HG03342 (cell line): ENCODE results near the gene ZC3H7A.
"Not testable (repeated sequence)": the region's sequence is repeated elsewhere in the genome, so short reads cannot be mapped to it uniquely, and the experiment has no call there.

Experiments used
- ATAC-seq: cut with Tn5 transposase; IDR thresholded peaks from one replicate; pipeline ENCODE4 v1.9.1; 2021; ENCODE audit warnings: mild to moderate bottlenecking, moderate library complexity; ENCODE audit not compliant: unreplicated experiment

ZC3H7A gene

GRCh38 chr16:11797166-11797956 lies at the start of gene ZC3H7A:
TSS of gene ZC3H7A (minus strand) at chr16:11797258. CDS start at chr16:11782354, 14,904 bp downstream.
- peak; percentile 90 for ATAC-seq

- ATAC-seq: no peak
Measured at GRCh38 chr16:11844499-11844898, 47.4 kb upstream of the ZC3H7A start.

GRCh38 chr16:11843861-11844260 lies 46.8 kb upstream of the ZC3H7A start:
- no peak for ATAC-seq

GRCh38 chr16:11843206-11843605 lies 46.1 kb upstream of the ZC3H7A start:
- ATAC-seq: no peak

GRCh38 chr16:11841026-11841425 lies 44.0 kb upstream of the ZC3H7A start:
- no peak for ATAC-seq

- ATAC-seq: no peak
Measured at GRCh38 chr16:11836650-11837244, 39.7 kb upstream of the ZC3H7A start.

- no peak for ATAC-seq
Measured at GRCh38 chr16:11835891-11836649, 39.0 kb upstream of the ZC3H7A start.

GRCh38 chr16:11835309-11835708 lies 38.3 kb upstream of the ZC3H7A start:
- no peak for ATAC-seq

GRCh38 chr16:11833951-11834695 lies 37.1 kb upstream of the ZC3H7A start:
- ATAC-seq: no peak

GRCh38 chr16:11828696-11829095 lies 31.6 kb upstream of the ZC3H7A start:
- no peak for ATAC-seq

- not testable (repeated sequence) for ATAC-seq
Measured at GRCh38 chr16:11825520-11826165, 28.6 kb upstream of the ZC3H7A start.

- ATAC-seq: no peak
Measured at GRCh38 chr16:11824362-11824761, 27.3 kb upstream of the ZC3H7A start.

GRCh38 chr16:11823645-11824044 lies 26.6 kb upstream of the ZC3H7A start:
- not testable (repeated sequence) for ATAC-seq

GRCh38 chr16:11819798-11820197 lies 22.7 kb upstream of the ZC3H7A start:
- no peak for ATAC-seq

- not testable (repeated sequence) for ATAC-seq
Measured at GRCh38 chr16:11818970-11819369, 21.9 kb upstream of the ZC3H7A start.

- no peak for ATAC-seq
Measured at GRCh38 chr16:11816123-11816522, 19.1 kb upstream of the ZC3H7A start.

GRCh38 chr16:11814800-11815199 lies 17.7 kb upstream of the ZC3H7A start:
- not testable (repeated sequence) for ATAC-seq

- no peak for ATAC-seq
Measured at GRCh38 chr16:11806721-11807120, 9.7 kb upstream of the ZC3H7A start.

- no peak for ATAC-seq
Measured at GRCh38 chr16:11805556-11805955, 8.5 kb upstream of the ZC3H7A start.

GRCh38 chr16:11801481-11802021 lies 4.5 kb upstream of the ZC3H7A start:
- ATAC-seq: no peak
